ENCODE results near the gene CABLES2.

GRCh38 chr20:62425281-62426058 is 18.4 kb upstream of the CABLES2 start:
- TF ChIP-seq CTCF (IDR thresholded peaks at IDR 0.05; ENCODE audit: low read depth, low read length, poor library complexity, severe bottlenecking) (no peak), EZH2phosphoT487 (IDR thresholded peaks at IDR 0.05; ENCODE audit: borderline replicate concordance, low read length) (no peak)
